Upper lobe of right lung (tissue), 1 donor: ENCODE results near the gene MARCO. TPM values are rescaled to one million over a fixed set of nuclear protein-coding genes. Genes with fewer than 3 reads are reported as not detected.
A peak's percentile ranks its signal among the peaks of the same experiment; 100 is the strongest.
"Not testable (repeated sequence)": the region's sequence is repeated elsewhere in the genome, so short reads cannot be mapped to it uniquely, and the experiment has no call there.

Experiments used
- ATAC-seq: fragments of 200-7000 bp; cut with Tn5 transposase; one replicate; pipeline ENCODE4 v1.9.1; 2020; ENCODE audit warnings: mild to moderate bottlenecking, moderate library complexity
- DNase-seq: peaks from one replicate; pipeline ENCODE4 v3.0.0-alpha.2; 2020
- H3K27ac ChIP-seq: fragments of 200-600 bp; one replicate; pipeline ENCODE4 v1.8.0; 2022
- H3K27me3 ChIP-seq: fragments of 200-600 bp; one replicate; pipeline ENCODE4 v1.8.0; 2022; ENCODE audit warnings: mild to moderate bottlenecking
- H3K36me3 ChIP-seq: fragments of 200-600 bp; one replicate; pipeline ENCODE4 v1.8.0; 2022
- H3K4me1 ChIP-seq: fragments of 200-600 bp; one replicate; pipeline ENCODE4 v1.8.0; 2022
- H3K4me3 ChIP-seq: fragments of 200-600 bp; one replicate; pipeline ENCODE4 v1.8.0; 2022; ENCODE audit warnings: mild to moderate bottlenecking
- H3K9me3 ChIP-seq: fragments of 200-600 bp; one replicate; pipeline ENCODE4 v1.8.0; 2022
- CTCF ChIP-seq: fragments of 200-600 bp; IDR thresholded peaks from one replicate; pipeline ENCODE4 v1.8.0; 2022; ENCODE audit warnings: antibody characterized with exemption
- intact Hi-C: fragments of 100-400 bp; cut with DNase I; formaldehyde crosslinking; loops from one replicate; pipeline ENCODE4 v1.11.0; 2022
- total RNA-seq: library from RNA; stranded (reverse); fragmentation: NEBNext Ultra II Directional; extraction: Animal tissue kit (Norgen Biotek cat#: 25700); gene quantifications from one replicate; pipeline ENCODE4 v1.2.1, GENCODE V29; 2021
- donor health status: DM: no; HTN: yes; CAD: no; lungs with severe emphysema.

The MARCO gene
- total RNA-seq, 1 donor from 2014 or later, result 165 TPM

GRCh38 chr2:118992740-118993391 lies 50.9 kb downstream of the MARCO start:
- H3K27me3 ChIP-seq, result no peaks in the 10 kb centered on the region
- ATAC-seq (no peak), DNase-seq (peak; percentile 20)
- H3K36me3 ChIP-seq, result no peaks in the 10 kb centered on the region
- no peak overlapping the region for H3K4me3 ChIP-seq
- no peak overlapping the region for H3K27ac ChIP-seq
- TF ChIP-seq CTCF, result no peak
- no peaks in the 10 kb centered on the region for H3K4me1 ChIP-seq
- no peaks in the 10 kb centered on the region for H3K9me3 ChIP-seq
- intact Hi-C loops, result no loop called here

GRCh38 chr2:118993392-118993752 lies 51.4 kb downstream of the MARCO start:
- no peaks in the 10 kb centered on the region for H3K4me1 ChIP-seq
- ATAC-seq (no peak), DNase-seq (no peak)
- H3K27ac ChIP-seq, result no peak overlapping the region
- H3K9me3 ChIP-seq, result no peaks in the 10 kb centered on the region
- TF ChIP-seq CTCF, result no peak
- no peaks in the 10 kb centered on the region for H3K27me3 ChIP-seq
- intact Hi-C loops, result no loop called here
- H3K4me3 ChIP-seq, result no peak overlapping the region
- H3K36me3 ChIP-seq, result no peaks in the 10 kb centered on the region

GRCh38 chr2:118994172-118994700 lies 52.2 kb downstream of the MARCO start:
- DNase-seq (no peak), ATAC-seq (no peak)

GRCh38 chr2:118994778-118995177 lies 52.8 kb downstream of the MARCO start:
- no peak for DNase-seq
- H3K36me3 ChIP-seq, result no peaks in the 10 kb centered on the region

More at GRCh38 chr2:118994172-118994700, 52.2 kb downstream of the MARCO start:
- intact Hi-C loops, result no loop called here
- H3K27ac ChIP-seq, result no peak overlapping the region
- no peaks in the 10 kb centered on the region for H3K27me3 ChIP-seq
- no peaks in the 10 kb centered on the region for H3K36me3 ChIP-seq
- no peak for TF ChIP-seq CTCF
- H3K9me3 ChIP-seq, result no peaks in the 10 kb centered on the region
- H3K4me3 ChIP-seq, result no peak overlapping the region
- no peaks in the 10 kb centered on the region for H3K4me1 ChIP-seq

GRCh38 chr2:119003856-119004255 lies 61.9 kb downstream of the MARCO start:
- DNase-seq, result not testable (repeated sequence)

More at GRCh38 chr2:118994778-118995177, 52.8 kb downstream of the MARCO start:
- no peak overlapping the region for H3K4me3 ChIP-seq
- no peak for ATAC-seq
- H3K9me3 ChIP-seq, result no peaks in the 10 kb centered on the region
- no peak for TF ChIP-seq CTCF
- intact Hi-C loops, result no loop called here
- no peak overlapping the region for H3K27ac ChIP-seq
- no peaks in the 10 kb centered on the region for H3K27me3 ChIP-seq
- H3K4me1 ChIP-seq, result no peaks in the 10 kb centered on the region

GRCh38 chr2:119004602-119005001 lies 62.6 kb downstream of the MARCO start:
- TF ChIP-seq CTCF, result no peak
- Histone ChIP-seq H3K27me3 (no peaks in the 10 kb centered on the region), H3K4me1 (no peaks in the 10 kb centered on the region), H3K27ac (no peak overlapping the region), H3K9me3 (no peaks in the 10 kb centered on the region), H3K4me3 (no peak overlapping the region), H3K36me3 (no peaks in the 10 kb centered on the region)
- intact Hi-C loops, result no loop called here
- ATAC-seq (peak; percentile 62), DNase-seq (no peak)

More at GRCh38 chr2:119003856-119004255, 61.9 kb downstream of the MARCO start:
- H3K4me1 ChIP-seq, ATAC-seq, H3K9me3 ChIP-seq, H3K27me3 ChIP-seq, H3K4me3 ChIP-seq, H3K36me3 ChIP-seq, intact Hi-C loops, H3K27ac ChIP-seq: not testable (repeated sequence)
